Measurements from ENCODE around the gene CDH23.

The CDH23 gene

GRCh38 chr10:71532878-71533277 is 136.2 kb downstream of the CDH23 start:
- DNase-seq (ENCODE audit: low read depth in 2 of 2, low spot score in 1 of 2), result no peak

GRCh38 chr10:71533936-71534335 is 137.2 kb downstream of the CDH23 start:
- no peak for DNase-seq (ENCODE audit: low read depth in 2 of 2, low spot score in 1 of 2)

GRCh38 chr10:71534568-71535194 is 138.0 kb downstream of the CDH23 start:
- no peak for DNase-seq (ENCODE audit: low read depth in 2 of 2, low spot score in 1 of 2)

GRCh38 chr10:71536332-71536731 is 139.6 kb downstream of the CDH23 start:
- no peak for DNase-seq (ENCODE audit: low read depth in 2 of 2, low spot score in 1 of 2)

GRCh38 chr10:71537125-71537524 is 140.4 kb downstream of the CDH23 start:
- DNase-seq (ENCODE audit: low read depth in 2 of 2, low spot score in 1 of 2), result no peak

- DNase-seq (ENCODE audit: low read depth in 2 of 2, low spot score in 1 of 2), result no peak
Measured at GRCh38 chr10:71537681-71538080, 141.0 kb downstream of the CDH23 start.

GRCh38 chr10:71538608-71539260 is 142.0 kb downstream of the CDH23 start:
- no peak for DNase-seq (ENCODE audit: low read depth in 2 of 2, low spot score in 1 of 2)

- DNase-seq (ENCODE audit: low read depth in 2 of 2, low spot score in 1 of 2), result no peak
Measured at GRCh38 chr10:71539442-71540118, 142.9 kb downstream of the CDH23 start.

GRCh38 chr10:71542478-71542877 is 145.8 kb downstream of the CDH23 start:
- no peak for DNase-seq (ENCODE audit: low read depth in 2 of 2, low spot score in 1 of 2)

- no peak for DNase-seq (ENCODE audit: low read depth in 2 of 2, low spot score in 1 of 2)
Measured at GRCh38 chr10:71543608-71544170, 147.0 kb downstream of the CDH23 start.

GRCh38 chr10:71545001-71545400 is 148.3 kb downstream of the CDH23 start:
- no peak for DNase-seq (ENCODE audit: low read depth in 2 of 2, low spot score in 1 of 2)

GRCh38 chr10:71546220-71546619 is 149.5 kb downstream of the CDH23 start:
- DNase-seq (ENCODE audit: low read depth in 2 of 2, low spot score in 1 of 2), result no peak

GRCh38 chr10:71547312-71547711 is 150.6 kb downstream of the CDH23 start:
- DNase-seq (ENCODE audit: low read depth in 2 of 2, low spot score in 1 of 2), result no peak

GRCh38 chr10:71547876-71548846 is 151.4 kb downstream of the CDH23 start:
- no peak for DNase-seq (ENCODE audit: low read depth in 2 of 2, low spot score in 1 of 2)

GRCh38 chr10:71549766-71550533 is 153.2 kb downstream of the CDH23 start:
- DNase-seq (ENCODE audit: low read depth in 2 of 2, low spot score in 1 of 2), result no peak

- DNase-seq (ENCODE audit: low read depth in 2 of 2, low spot score in 1 of 2), result no peak
Measured at GRCh38 chr10:71550628-71551027, 153.9 kb downstream of the CDH23 start.

- no peak for DNase-seq (ENCODE audit: low read depth in 2 of 2, low spot score in 1 of 2)
Measured at GRCh38 chr10:71551970-71552369, 155.2 kb downstream of the CDH23 start.

GRCh38 chr10:71553432-71553831 is 156.7 kb downstream of the CDH23 start:
- DNase-seq (ENCODE audit: low read depth in 2 of 2, low spot score in 1 of 2), result no peak

GRCh38 chr10:71554671-71555070 is 158.0 kb downstream of the CDH23 start:
- no peak for DNase-seq (ENCODE audit: low read depth in 2 of 2, low spot score in 1 of 2)

- no peak for DNase-seq (ENCODE audit: low read depth in 2 of 2, low spot score in 1 of 2)
Measured at GRCh38 chr10:71555087-71555723, 158.5 kb downstream of the CDH23 start.
